CD4-positive, alpha-beta T cell (primary cell): ENCODE results near the gene CEP104. TPM values are rescaled to one million over a fixed set of nuclear protein-coding genes. Genes with fewer than 3 reads are reported as not detected.

ENCODE experiments used
- ATAC-seq: fragments of 200-7000 bp; cut with Tn5 transposase; one replicate; pipeline ENCODE4 v1.10.0; 2022; ENCODE audit warnings: mild to moderate bottlenecking; ENCODE audit not compliant: poor library complexity
- CTCF ChIA-PET: fragments of 350-600 bp; sonication (Branson Sonifier 250); formaldehyde crosslinking; loops from one replicate; lab custom pipeline; 2021; ENCODE audit warnings: antibody characterized with exemption, inconsistent platforms; lab: Charles Lee
- POLR2A ChIA-PET: fragments of 350-600 bp; sonication (Branson Sonifier 250); formaldehyde crosslinking; loops from one replicate; lab custom pipeline; 2021; ENCODE audit warnings: antibody characterized with exemption, inconsistent platforms; lab: Charles Lee
- DNase-seq, 14 experiments: peaks; one replicate each; pipeline ENCODE4 v3.0.0-alpha.2; 2013 to 2020; ENCODE audit warnings: mixed read lengths in 2 of 14
- H3K27ac ChIP-seq, 2 donors: one replicate each; pipeline versions ENCODE4 v1.5.1 to v1.7.0; 2013; ENCODE audit warnings: low read length in 2 of 2, low read depth in 1 of 2, mild to moderate bottlenecking in 1 of 2
- H3K27me3 ChIP-seq, 2 experiments: 1 replicate in 1 of 2; 2 replicates in 1 of 2; pipeline versions ENCODE4 v1.6.1 to v1.7.0; 2013; ENCODE audit warnings: low read length in 2 of 2, control low read depth in 1 of 2, mild to moderate bottlenecking in 1 of 2, moderate library complexity in 1 of 2; ENCODE audit not compliant: insufficient read depth in 2 of 2, control insufficient read depth in 1 of 2
- H3K36me3 ChIP-seq: one replicate; pipeline ENCODE4 v1.6.1; 2013; ENCODE audit warnings: low read length, control low read depth; ENCODE audit not compliant: insufficient read depth
- H3K4me1 ChIP-seq: one replicate; pipeline ENCODE4 v1.6.1; 2013; ENCODE audit warnings: low read length, control low read depth; ENCODE audit not compliant: insufficient read depth
- H3K4me3 ChIP-seq: one replicate; pipeline ENCODE4 v1.5.1; 2013; ENCODE audit warnings: mild to moderate bottlenecking, low read length, moderate library complexity
- H3K9me3 ChIP-seq, 2 experiments: 1 replicate in 1 of 2; 2 replicates in 1 of 2; pipeline versions ENCODE4 v1.6.1 to v1.7.0; 2013; ENCODE audit warnings: low read length in 2 of 2, mild to moderate bottlenecking in 2 of 2, control low read depth in 1 of 2, moderate library complexity in 1 of 2; ENCODE audit not compliant: control insufficient read depth in 1 of 2, insufficient read depth in 1 of 2
- H3K27ac Mint-ChIP-seq: one replicate; pipeline ENCODE4 v1.8.0; 2020; ENCODE audit warnings: mixed read lengths
- H3K27me3 Mint-ChIP-seq: one replicate; pipeline ENCODE4 v1.8.0; 2021; ENCODE audit warnings: mixed read lengths
- H3K36me3 Mint-ChIP-seq: one replicate; pipeline ENCODE4 v1.8.0; 2021; ENCODE audit warnings: low read depth, mixed read lengths
- H3K4me1 Mint-ChIP-seq: one replicate; pipeline ENCODE4 v1.8.0; 2021; ENCODE audit warnings: low read depth, mixed read lengths
- H3K4me3 Mint-ChIP-seq: one replicate; pipeline ENCODE4 v1.8.0; 2020; ENCODE audit warnings: mild to moderate bottlenecking, mixed read lengths
- H3K9me3 Mint-ChIP-seq: one replicate; pipeline ENCODE4 v1.8.0; 2020; ENCODE audit warnings: mixed read lengths
- intact Hi-C, 2 experiments: fragments of 100-400 bp; cut with DNase I in 1 of 2; cut with micrococcal nuclease in 1 of 2; formaldehyde crosslinking; loops; one replicate each; pipeline versions ENCODE4 v1.15.1 to v1.9.0; 2023 to 2025; cut with DNase I, micrococcal nuclease
- total RNA-seq, 174 experiments: library from RNA in 2 of 174; stranded (reverse) in 2 of 174; gene quantifications; one replicate each; pipeline ENCODE4 v1.2.3 and lab custom pipeline; 2021 to 2026
- TF ChIP-seq, protein P1 (sequence below): fragments of 200-600 bp; IDR thresholded peaks from one replicate; pipeline ENCODE4 v1.8.0; 2022; ENCODE audit warnings: antibody characterized with exemption, mild to moderate bottlenecking

CEP104 gene
- total RNA-seq, 2 experiments from 2014 or later: 16.6 to 20.5 TPM

GRCh38 chr1:3886691-3887090 lies 29.7 kb upstream of the CEP104 start:
- no peaks in the 10 kb centered on the region for H3K27me3 Mint-ChIP-seq
- Histone ChIP-seq H3K9me3 (no peaks in the 10 kb centered on the region), H3K27me3 (no peaks in the 10 kb centered on the region), H3K27ac (no peak overlapping the region), H3K4me1 (peaks cover 18% of the 10 kb centered on the region), H3K4me3 (no peak overlapping the region), H3K36me3 (peaks cover 56% of the 10 kb centered on the region)
- no peaks in the 10 kb centered on the region for H3K9me3 Mint-ChIP-seq
- ChIA-PET CTCF (no interaction called here), POLR2A (interaction anchor here (1.0 kb wide), 1 partner anchor 14 kb away, joined by 4 read pairs; the partner anchor contains the start of gene C1orf174)
- H3K36me3 Mint-ChIP-seq: peaks cover 79% of the 10 kb centered on the region
- ATAC-seq (no peak), DNase-seq (no peak)
- no peak overlapping the region for H3K27ac Mint-ChIP-seq
- H3K4me3 Mint-ChIP-seq: no peak overlapping the region
- TF ChIP-seq, protein P1, sequence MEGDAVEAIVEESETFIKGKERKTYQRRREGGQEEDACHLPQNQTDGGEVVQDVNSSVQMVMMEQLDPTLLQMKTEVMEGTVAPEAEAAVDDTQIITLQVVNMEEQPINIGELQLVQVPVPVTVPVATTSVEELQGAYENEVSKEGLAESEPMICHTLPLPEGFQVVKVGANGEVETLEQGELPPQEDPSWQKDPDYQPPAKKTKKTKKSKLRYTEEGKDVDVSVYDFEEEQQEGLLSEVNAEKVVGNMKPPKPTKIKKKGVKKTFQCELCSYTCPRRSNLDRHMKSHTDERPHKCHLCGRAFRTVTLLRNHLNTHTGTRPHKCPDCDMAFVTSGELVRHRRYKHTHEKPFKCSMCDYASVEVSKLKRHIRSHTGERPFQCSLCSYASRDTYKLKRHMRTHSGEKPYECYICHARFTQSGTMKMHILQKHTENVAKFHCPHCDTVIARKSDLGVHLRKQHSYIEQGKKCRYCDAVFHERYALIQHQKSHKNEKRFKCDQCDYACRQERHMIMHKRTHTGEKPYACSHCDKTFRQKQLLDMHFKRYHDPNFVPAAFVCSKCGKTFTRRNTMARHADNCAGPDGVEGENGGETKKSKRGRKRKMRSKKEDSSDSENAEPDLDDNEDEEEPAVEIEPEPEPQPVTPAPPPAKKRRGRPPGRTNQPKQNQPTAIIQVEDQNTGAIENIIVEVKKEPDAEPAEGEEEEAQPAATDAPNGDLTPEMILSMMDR: no peak
- intact Hi-C loops: no loop called here
- H3K4me1 Mint-ChIP-seq: peaks cover 16% of the 10 kb centered on the region

GRCh38 chr1:3886106-3886670 lies 29.2 kb upstream of the CEP104 start:
- Mint-ChIP-seq H3K27me3 (no peaks in the 10 kb centered on the region), H3K4me3 (no peak overlapping the region), H3K27ac (no peak overlapping the region), H3K4me1 (peaks cover 16% of the 10 kb centered on the region), H3K36me3 (peaks cover 81% of the 10 kb centered on the region), H3K9me3 (no peaks in the 10 kb centered on the region)
- no peak overlapping the region for H3K4me3 ChIP-seq
- TF ChIP-seq, protein P1: no peak
- ChIA-PET CTCF (no interaction called here), POLR2A (interaction anchor here (1.0 kb wide), 1 partner anchor 14 kb away, joined by 4 read pairs; the partner anchor contains the start of gene C1orf174)
- no peaks in the 10 kb centered on the region for H3K9me3 ChIP-seq
- H3K27ac ChIP-seq: no peak overlapping the region
- no peaks in the 10 kb centered on the region for H3K27me3 ChIP-seq
- peaks cover 54% of the 10 kb centered on the region for H3K36me3 ChIP-seq
- DNase-seq (no peak), ATAC-seq (no peak)
- H3K4me1 ChIP-seq: peaks cover 17% of the 10 kb centered on the region
- intact Hi-C loops: no loop called here

DNA sequence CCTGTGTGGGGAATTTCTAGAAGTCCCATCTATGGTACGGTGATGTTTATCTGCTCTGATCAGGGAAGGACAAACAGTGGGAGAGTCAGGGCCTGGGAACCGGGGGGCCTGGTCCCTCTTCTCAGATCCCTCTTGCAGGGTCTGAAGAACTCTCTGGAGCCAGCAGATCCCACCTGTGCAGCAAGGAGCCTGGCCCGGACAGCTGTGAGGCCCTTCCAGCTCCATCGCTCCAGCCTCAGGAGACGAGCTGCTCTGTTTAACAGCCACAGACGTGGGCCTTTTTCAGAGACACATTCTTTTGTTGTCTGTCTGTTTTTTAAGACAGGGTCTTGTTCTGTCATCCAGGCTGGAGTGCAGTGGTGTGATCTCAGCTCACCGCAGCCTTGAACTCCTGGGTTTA lies 28.6 kb upstream of the CEP104 start:
- Mint-ChIP-seq H3K27ac (no peak overlapping the region), H3K4me3 (no peak overlapping the region), H3K4me1 (peaks cover 12% of the 10 kb centered on the region), H3K9me3 (no peaks in the 10 kb centered on the region), H3K36me3 (peaks cover 80% of the 10 kb centered on the region), H3K27me3 (no peaks in the 10 kb centered on the region)
- H3K36me3 ChIP-seq: peaks cover 55% of the 10 kb centered on the region
- POLR2A ChIA-PET: no interaction called here
- no peaks in the 10 kb centered on the region for H3K27me3 ChIP-seq
- H3K4me1 ChIP-seq: peaks cover 14% of the 10 kb centered on the region
- DNase-seq: no peak
- CTCF ChIA-PET: interaction anchor here (1.1 kb wide), 1 partner anchor 28 kb away, joined by 3 read pairs; the partner anchor contains the start of gene DFFB
- intact Hi-C loops: no loop called here
- H3K9me3 ChIP-seq: no peaks in the 10 kb centered on the region
- no peak for ATAC-seq
- H3K27ac ChIP-seq: no peak overlapping the region
- H3K4me3 ChIP-seq: no peak overlapping the region
- TF ChIP-seq, protein P1: no peak
